ENCODE data around the gene TSEN15. TPM values are rescaled to one million over a fixed set of nuclear protein-coding genes. Genes with fewer than 3 reads are reported as not detected.

Gene TSEN15
- total RNA-seq, 1 experiment from 2014 or later = 31.1 TPM

GRCh38 chr1:184049291-184049690 lies 2.2 kb upstream of the TSEN15 start:
- Histone ChIP-seq H3K9ac (ENCODE audit: low read length) (no peak overlapping the region), H3K27me3 (ENCODE audit: insufficient read depth, low read length) (no peaks in the 10 kb centered on the region; the same call in 1 of the 2 replicates), H3K36me3 (ENCODE audit: control insufficient read depth in 1 of 2, insufficient read depth in 2 of 2, low read length in 2 of 2) (no peaks in the 10 kb centered on the region), H3K9me2 (ENCODE audit: insufficient read depth) (0 out of 2 replicates have a peak, but pooled peaks cover 3% of the 10 kb centered on the region), H3K9me3 (ENCODE audit: control insufficient read depth in 1 of 2, insufficient read depth in 1 of 2, low read depth in 1 of 2, low read length in 2 of 2) (no peaks in the 10 kb centered on the region), H3K4me3 (replicated peaks in 1 of 2; ENCODE audit: low read depth in 1 of 2, low read length in 2 of 2) (no peak overlapping the region), H3K27ac (ENCODE audit: low read depth, low read length) (no peak overlapping the region), H3K79me2 (ENCODE audit: insufficient read depth, low read length) (peaks cover 19% of the 10 kb centered on the region), H4K20me1 (ENCODE audit: insufficient read depth) (no peaks in the 10 kb centered on the region), H3K4me1 (ENCODE audit: control insufficient read depth in 1 of 2, insufficient read depth in 2 of 2, low read length in 2 of 2) (peaks cover 2 to 21% of the 10 kb centered on the region in 2 experiments; a peak in 3 of 4 replicates), H3K4me2 (ENCODE audit: low read length) (no peak overlapping the region), H2AFZ (ENCODE audit: low read depth, low read length, poor library complexity, severe bottlenecking) (no peak overlapping the region)
- ChIA-PET POLR2A (interaction anchor here (1.2 kb wide), 1 partner anchor 8 kb away, joined by 3 read pairs; no protein-coding TSS in a partner anchor), CTCF (no interaction called here), RAD21 (ENCODE audit: low non-redundant PET in 1 of 2, low total read pairs in 2 of 2, uncharacterized antibody in 2 of 2, unreplicated experiment in 2 of 2) (no interaction called here)
- DNase-seq (ENCODE audit: low read depth, low spot score) (no peak), ATAC-seq (no peak)
- intact Hi-C loops (cut with micrococcal nuclease) = no loop called here
- BruUV-seq (replicated peaks) = no TSS peak
- TF ChIP-seq CEBPB (IDR thresholded peaks at IDR 0.05; ENCODE audit: low read depth) (no peak), POLR2A (IDR thresholded peaks at IDR 0.05; ENCODE audit: borderline replicate concordance, extremely low read depth, insufficient read depth, insufficient read length) (no peak), CTCF (IDR thresholded peaks at IDR 0.05 in 2 of 3, conservative IDR thresholded peaks at IDR 0.05 in 1 of 3; ENCODE audit: borderline replicate concordance in 1 of 3, insufficient read depth in 1 of 3, low read depth in 2 of 3, low read length in 2 of 3) (no peak), SRF (IDR thresholded peaks at IDR 0.05; ENCODE audit: low read depth) (no peak), MAX (IDR thresholded peaks at IDR 0.05) (no peak), EZH2phosphoT487 (IDR thresholded peaks at IDR 0.05; ENCODE audit: borderline replicate concordance) (no peak), ELF1 (IDR thresholded peaks at IDR 0.05; ENCODE audit: borderline replicate concordance, low read depth) (no peak), ZFX (IDR thresholded peaks at IDR 0.05) (no peak), SP1 (IDR thresholded peaks at IDR 0.05; ENCODE audit: low read depth) (no peak), ZNF274 (IDR thresholded peaks at IDR 0.05; ENCODE audit: low read depth, low read length) (no peak), ZBTB33 (IDR thresholded peaks at IDR 0.05; ENCODE audit: extremely low read depth, insufficient replicate concordance, low read length) (no peak), CBX3 (IDR thresholded peaks at IDR 0.05; ENCODE audit: low read depth) (no peak), YY1 (IDR thresholded peaks at IDR 0.05; ENCODE audit: extremely low read depth, insufficient replicate concordance, low read depth, low read length) (no peak), ATF3 (IDR thresholded peaks at IDR 0.05) (no peak), RAD21 (IDR thresholded peaks at IDR 0.05; ENCODE audit: low read depth) (no peak), EZH2 (IDR thresholded peaks at IDR 0.05) (no peak)
